GM12801 (cell line): ENCODE measurements around the gene DTNA.

ENCODE experiments used
- CTCF ChIP-seq: IDR thresholded peaks from one replicate; pipeline ENCODE4 v1.5.1; 2011; ENCODE audit warnings: control low read depth; ENCODE audit not compliant: insufficient read length; ENCODE audit errors: extremely low read depth

The DTNA gene

GRCh38 chr18:34871435-34871834, 161.3 kb downstream of the DTNA start:
- no peak for TF ChIP-seq CTCF

- no peak for TF ChIP-seq CTCF
Measured at GRCh38 chr18:34872066-34872465, 162.0 kb downstream of the DTNA start.

- no peak for TF ChIP-seq CTCF
Measured at GRCh38 chr18:34873986-34874580, 164.0 kb downstream of the DTNA start.

- no peak for TF ChIP-seq CTCF
Measured at GRCh38 chr18:34875150-34875549, 165.1 kb downstream of the DTNA start.

GRCh38 chr18:34880403-34880802, 170.3 kb downstream of the DTNA start:
- TF ChIP-seq CTCF: no peak

- no peak for TF ChIP-seq CTCF
Measured at GRCh38 chr18:34880882-34881834, 171.1 kb downstream of the DTNA start.

- TF ChIP-seq CTCF: no peak
Measured at GRCh38 chr18:34884436-34884835, 174.3 kb downstream of the DTNA start.
